Measurements from ENCODE around the gene LINC01488.

- TF ChIP-seq EZH2 (IDR thresholded peaks at IDR 0.05; ENCODE audit: insufficient read depth, poor library complexity, severe bottlenecking) (no peak), EZH2phosphoT487 (IDR thresholded peaks at IDR 0.05; ENCODE audit: insufficient read depth, low read depth) (no peak)
These were observed 34.1 kb downstream of the LINC01488 start for GRCh38 chr11:69515271-69516245.

Data from GM23248 (cell line).